ENCODE measurements around the gene CDH4. TPM values are rescaled to one million over a fixed set of nuclear protein-coding genes. Genes with fewer than 3 reads are reported as not detected.

Gene CDH4
- total and polyA plus RNA-seq, 9 of the 15 experiments (the other 6 are each of a cell fraction or from before 2014, with no cell fraction given) = 0.04 TPM; not detected in 8

DNA sequence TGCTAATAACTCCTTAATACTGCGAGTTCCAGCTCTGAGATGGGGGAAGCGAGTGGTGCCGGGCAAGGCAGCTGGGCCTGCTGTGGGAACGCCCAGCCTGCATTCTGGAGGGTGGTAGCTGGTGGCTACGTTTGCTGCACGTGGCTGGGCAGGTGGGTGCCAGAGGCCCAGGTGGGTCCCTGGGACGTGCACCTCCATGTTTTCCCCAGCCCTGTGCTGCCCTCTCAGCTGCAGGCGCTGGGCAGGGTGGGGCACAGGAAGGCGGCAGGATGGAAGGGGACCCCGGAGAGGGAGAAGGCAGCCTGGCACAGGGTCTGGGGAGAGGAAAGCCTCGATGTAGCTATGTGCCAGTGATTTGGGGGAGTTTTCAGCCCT lies 388.8 kb downstream of the CDH4 start (continued):
- no peak for TF ChIP-seq ZBTB7A (IDR thresholded peaks at IDR 0.05; ENCODE audit: borderline replicate concordance, control insufficient read depth, low read depth, low read length)
- TF ChIP-seq PCBP2 (IDR thresholded peaks at IDR 0.05; ENCODE audit: low read depth, low read length, poor library complexity, severe bottlenecking) = no peak
- TF ChIP-seq EP400 (IDR thresholded peaks at IDR 0.05) = no peak
- TF ChIP-seq, protein P1, sequence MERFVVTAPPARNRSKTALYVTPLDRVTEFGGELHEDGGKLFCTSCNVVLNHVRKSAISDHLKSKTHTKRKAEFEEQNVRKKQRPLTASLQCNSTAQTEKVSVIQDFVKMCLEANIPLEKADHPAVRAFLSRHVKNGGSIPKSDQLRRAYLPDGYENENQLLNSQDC (CRISPR knock-in tag; IDR thresholded peaks at IDR 0.05) = no peak
- TF ChIP-seq SREBF2 (CRISPR knock-in tag; IDR thresholded peaks at IDR 0.05) = no peak
- no peak for TF ChIP-seq THAP12 (CRISPR knock-in tag; IDR thresholded peaks at IDR 0.05)
- no peak for TF ChIP-seq GTF2E2 (tag; IDR thresholded peaks at IDR 0.05)

DNA sequence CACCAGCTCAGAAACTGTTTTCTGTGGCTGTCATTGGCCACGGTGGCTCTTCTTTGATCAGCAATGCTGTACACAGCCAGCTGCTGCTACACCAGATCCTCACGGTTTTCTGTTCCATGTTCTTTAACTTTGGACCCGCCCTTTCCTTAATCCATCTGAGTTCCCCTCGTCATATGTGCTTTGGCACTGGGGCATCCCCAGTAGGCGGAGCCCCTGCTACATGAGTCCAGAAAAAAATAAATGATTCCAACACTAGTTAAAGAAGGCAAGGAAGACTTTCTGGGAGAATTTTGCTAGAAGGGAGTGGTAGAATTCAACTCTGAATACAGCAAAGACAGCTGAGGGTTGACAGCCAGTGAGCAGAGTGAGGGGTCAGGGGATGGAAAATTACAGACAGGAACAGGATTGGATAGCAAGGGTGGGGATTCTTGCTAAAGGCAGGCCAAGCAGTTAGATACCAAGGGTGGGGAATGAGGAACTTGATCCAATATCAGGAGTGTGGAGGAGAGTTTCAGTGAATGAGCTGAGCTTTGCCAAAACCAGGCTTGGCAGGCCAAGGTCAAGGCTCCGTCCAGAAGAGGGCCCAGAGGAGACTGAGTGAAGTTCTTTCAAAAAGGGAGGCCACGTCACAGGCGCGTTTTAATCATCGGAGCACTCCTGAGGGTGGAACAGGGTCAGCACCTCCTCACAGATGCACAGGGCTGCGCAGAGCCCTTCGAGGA lies 391.8 kb downstream of the CDH4 start:
- no peak overlapping the region for H3K4me2 ChIP-seq (ENCODE audit: insufficient read depth, low read length)
- intact Hi-C loops (cut with micrococcal nuclease) = no loop called here
- peaks cover 5 to 61% of the 10 kb centered on the region in 2 experiments for H3K27me3 ChIP-seq (ENCODE audit: control insufficient read depth in 2 of 2, insufficient read depth in 2 of 2, low read length in 2 of 2)
- no peaks in the 10 kb centered on the region for H3K36me3 ChIP-seq (ENCODE audit: control insufficient read depth, insufficient read depth, low read length)
- TF ChIP-seq, protein P2, sequence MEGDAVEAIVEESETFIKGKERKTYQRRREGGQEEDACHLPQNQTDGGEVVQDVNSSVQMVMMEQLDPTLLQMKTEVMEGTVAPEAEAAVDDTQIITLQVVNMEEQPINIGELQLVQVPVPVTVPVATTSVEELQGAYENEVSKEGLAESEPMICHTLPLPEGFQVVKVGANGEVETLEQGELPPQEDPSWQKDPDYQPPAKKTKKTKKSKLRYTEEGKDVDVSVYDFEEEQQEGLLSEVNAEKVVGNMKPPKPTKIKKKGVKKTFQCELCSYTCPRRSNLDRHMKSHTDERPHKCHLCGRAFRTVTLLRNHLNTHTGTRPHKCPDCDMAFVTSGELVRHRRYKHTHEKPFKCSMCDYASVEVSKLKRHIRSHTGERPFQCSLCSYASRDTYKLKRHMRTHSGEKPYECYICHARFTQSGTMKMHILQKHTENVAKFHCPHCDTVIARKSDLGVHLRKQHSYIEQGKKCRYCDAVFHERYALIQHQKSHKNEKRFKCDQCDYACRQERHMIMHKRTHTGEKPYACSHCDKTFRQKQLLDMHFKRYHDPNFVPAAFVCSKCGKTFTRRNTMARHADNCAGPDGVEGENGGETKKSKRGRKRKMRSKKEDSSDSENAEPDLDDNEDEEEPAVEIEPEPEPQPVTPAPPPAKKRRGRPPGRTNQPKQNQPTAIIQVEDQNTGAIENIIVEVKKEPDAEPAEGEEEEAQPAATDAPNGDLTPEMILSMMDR (IDR thresholded peaks at IDR 0.05 in 2 of 3, conservative IDR thresholded peaks at IDR 0.05 in 1 of 3; ENCODE audit: insufficient read depth in 2 of 3, low read depth in 1 of 3, low read length in 3 of 3) = 0 out of 6 replicates have a peak, but pooled peaks of 1 of the 3 experiments have one; percentile 0
- TF ChIP-seq U2AF1 (optimal IDR thresholded peaks at IDR 0.05; ENCODE audit: low read depth, low read length) = no peak
- ChIA-PET POLR2A (no interaction called here), CTCF (ENCODE audit: low intra/inter-chr PET ratio) (no interaction called here)
- in situ Hi-C loops (cut with MboI) = no loop called here
- FAIRE-seq = no peak
- H4K20me1 ChIP-seq (replicated peaks; ENCODE audit: control insufficient read depth, insufficient read depth, low read length) = no peaks in the 10 kb centered on the region
- 0% methylated on average over 8 of the region's 12 CpGs for WGBS (ENCODE audit: insufficient coverage, low coverage, missing lambda C conversion rate)
- no peak overlapping the region; a peak in 1 of 4 replicates for H3K9ac ChIP-seq (ENCODE audit: insufficient read depth in 1 of 2, low read depth in 2 of 2, low read length in 2 of 2)
- H3K79me2 ChIP-seq (ENCODE audit: control insufficient read depth, insufficient read depth, low read length) = no peaks in the 10 kb centered on the region
- ATAC-seq = no peak
- DNase-seq (ENCODE audit: extremely low read depth in 1 of 4, low spot score in 3 of 4) = no peak
- H3K4me1 ChIP-seq (replicated peaks in 1 of 2; ENCODE audit: control insufficient read depth in 2 of 2, insufficient read depth in 2 of 2, low read length in 2 of 2) = no peaks in the 10 kb centered on the region; a peak in 1 of 5 replicates
- BruUV-seq (replicated peaks) = no TSS peak
- H3K9me3 ChIP-seq (replicated peaks; ENCODE audit: control insufficient read depth, insufficient read depth, low read depth, low read length) = no peaks in the 10 kb centered on the region
- H2AFZ ChIP-seq (ENCODE audit: low read depth, low read length) = no peak overlapping the region
- H3K9me1 ChIP-seq (ENCODE audit: control insufficient read depth, insufficient read depth, low read length) = no peaks in the 10 kb centered on the region
- H3K4me3 ChIP-seq = no peak overlapping the region
- H3K27ac ChIP-seq (ENCODE audit: extremely low read depth, low read depth, low read length) = no peak overlapping the region
